Esophagus muscularis mucosa (tissue), 4 donors: Measurements from ENCODE around the gene OR4D1. TPM values are rescaled to one million over a fixed set of nuclear protein-coding genes. Genes with fewer than 3 reads are reported as not detected.

ENCODE experiments used
- DNase-seq: peaks from one replicate; pipeline ENCODE4 v3.0.0-alpha.2; 2017; ENCODE audit errors: extremely low spot score
- H3K27ac ChIP-seq, 4 donors: fragments of 200-600 bp; sonication (generic); replicated peaks in 1 of 4; 1 replicate in 3 of 4; 2 replicates in 1 of 4; pipeline ENCODE4 v1.5.1; 2016 to 2019; ENCODE audit warnings: mild to moderate bottlenecking in 1 of 4
- H3K27me3 ChIP-seq, 4 donors: fragments of 200-600 bp; sonication (generic); one replicate each; pipeline versions ENCODE4 v1.5.1 to v1.6.0; 2016 to 2019
- H3K36me3 ChIP-seq, 4 donors: fragments of 200-600 bp; sonication (generic); one replicate each; pipeline ENCODE4 v1.5.1; 2016 to 2019
- H3K4me1 ChIP-seq, 4 donors: fragments of 200-600 bp; sonication (generic); one replicate each; pipeline ENCODE4 v1.5.1; 2016 to 2019
- H3K4me3 ChIP-seq, 4 donors: fragments of 200-600 bp; sonication (generic); 1 replicate in 2 of 4; 2 replicates in 2 of 4; pipeline ENCODE4 v1.5.1; 2016 to 2019; ENCODE audit warnings: mild to moderate bottlenecking in 4 of 4, moderate library complexity in 1 of 4
- H3K9me3 ChIP-seq, 4 donors: fragments of 200-600 bp; sonication (generic); 1 replicate in 3 of 4; 2 replicates in 1 of 4; pipeline ENCODE4 v1.5.1; 2016 to 2019
- EP300 ChIP-seq: sonication (generic); formaldehyde crosslinking; IDR thresholded peaks from one replicate; pipeline ENCODE4 v1.6.1; 2017; ENCODE audit warnings: antibody characterized with exemption
- POLR2A ChIP-seq: fragments of 450-650 bp; IDR thresholded peaks from one replicate; pipeline ENCODE4 v1.6.1; 2017; ENCODE audit warnings: antibody characterized with exemption, moderate library complexity, mild to moderate bottlenecking, low read depth
- POLR2AphosphoS5 ChIP-seq, 2 donors: sonication (generic); formaldehyde crosslinking; IDR thresholded peaks; one replicate each; pipeline ENCODE4 v1.6.1; 2017; ENCODE audit warnings: antibody characterized with exemption in 2 of 2
- WGBS: methylation state at CpG from one replicate; pipeline ENCODE4 v1.1.5; 2018; 5-methylcytosine and 5-hydroxymethylcytosine counted together
- intact Hi-C: fragments of 100-400 bp; cut with DNase I; formaldehyde crosslinking; loops from one replicate; pipeline ENCODE4 v1.15.1; 2023
- total RNA-seq, 4 donors: library from RNA; depleted of rRNA; stranded (reverse); fragments of >200 nt; gene quantifications; one replicate each; pipeline versions ENCODE4 v1.1.0 to v1.2.1, GENCODE V29; 2016
- TF ChIP-seq, protein P1 (sequence below), 3 experiments: fragments of 200-600 bp in 2 of 3; fragments of 450-650 bp in 1 of 3; sonication (generic) in 2 of 3; IDR thresholded peaks; one replicate each; pipeline ENCODE4 v1.5.1; 2017 to 2019; ENCODE audit warnings: antibody characterized with exemption in 3 of 3, mild to moderate bottlenecking in 2 of 3, moderate library complexity in 1 of 3

Gene OR4D1
- total RNA-seq, 4 donors from 2014 or later: not detected

DNA sequence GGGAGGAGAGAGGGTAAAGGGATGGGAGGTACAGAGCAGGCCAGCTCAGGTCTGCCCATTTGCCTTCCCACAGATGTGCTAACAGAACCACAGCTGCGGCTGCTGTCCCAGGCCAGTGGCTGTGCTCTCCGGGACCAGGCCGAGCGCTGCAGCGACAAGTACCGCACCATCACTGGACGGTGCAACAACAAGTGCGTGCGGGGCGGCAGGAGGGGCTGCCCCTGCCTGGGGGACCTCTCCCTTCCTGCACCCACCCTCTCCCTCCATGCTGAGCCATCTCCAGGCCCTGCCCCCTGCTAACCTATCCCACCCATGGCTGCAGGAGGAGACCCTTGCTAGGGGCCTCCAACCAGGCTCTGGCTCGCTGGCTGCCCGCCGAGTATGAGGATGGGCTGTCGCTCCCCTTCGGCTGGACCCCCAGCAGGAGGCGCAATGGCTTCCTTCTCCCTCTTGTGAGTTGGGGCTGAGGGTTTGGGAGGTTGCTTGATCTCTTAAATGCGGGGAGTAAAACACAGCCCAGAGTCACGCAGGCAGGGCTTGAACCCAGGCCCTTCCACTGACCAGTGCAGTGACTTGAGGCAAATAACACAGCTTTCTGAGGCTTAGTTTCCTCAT lies 45.6 kb downstream of the OR4D1 start:
- TF ChIP-seq EP300: no peak
- TF ChIP-seq POLR2AphosphoS5 (IDR thresholded peaks at IDR 0.05): no peak
- TF ChIP-seq, protein P1, sequence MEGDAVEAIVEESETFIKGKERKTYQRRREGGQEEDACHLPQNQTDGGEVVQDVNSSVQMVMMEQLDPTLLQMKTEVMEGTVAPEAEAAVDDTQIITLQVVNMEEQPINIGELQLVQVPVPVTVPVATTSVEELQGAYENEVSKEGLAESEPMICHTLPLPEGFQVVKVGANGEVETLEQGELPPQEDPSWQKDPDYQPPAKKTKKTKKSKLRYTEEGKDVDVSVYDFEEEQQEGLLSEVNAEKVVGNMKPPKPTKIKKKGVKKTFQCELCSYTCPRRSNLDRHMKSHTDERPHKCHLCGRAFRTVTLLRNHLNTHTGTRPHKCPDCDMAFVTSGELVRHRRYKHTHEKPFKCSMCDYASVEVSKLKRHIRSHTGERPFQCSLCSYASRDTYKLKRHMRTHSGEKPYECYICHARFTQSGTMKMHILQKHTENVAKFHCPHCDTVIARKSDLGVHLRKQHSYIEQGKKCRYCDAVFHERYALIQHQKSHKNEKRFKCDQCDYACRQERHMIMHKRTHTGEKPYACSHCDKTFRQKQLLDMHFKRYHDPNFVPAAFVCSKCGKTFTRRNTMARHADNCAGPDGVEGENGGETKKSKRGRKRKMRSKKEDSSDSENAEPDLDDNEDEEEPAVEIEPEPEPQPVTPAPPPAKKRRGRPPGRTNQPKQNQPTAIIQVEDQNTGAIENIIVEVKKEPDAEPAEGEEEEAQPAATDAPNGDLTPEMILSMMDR (IDR thresholded peaks at IDR 0.05): no peak
- TF ChIP-seq POLR2A: no peak
- Histone ChIP-seq H3K36me3 (no peaks in the 10 kb centered on the region), H3K9me3 (no peaks in the 10 kb centered on the region), H3K4me3 (no peak overlapping the region), H3K4me1 (no peaks in the 10 kb centered on the region), H3K27me3 (peaks cover 0 to 92% (median 3%) of the 10 kb centered on the region in 4 donors), H3K27ac (no peak overlapping the region)
- no peak for DNase-seq
- WGBS: 78% methylated on average over 3 of the region's 18 CpGs
- intact Hi-C loops: no loop called here

DNA sequence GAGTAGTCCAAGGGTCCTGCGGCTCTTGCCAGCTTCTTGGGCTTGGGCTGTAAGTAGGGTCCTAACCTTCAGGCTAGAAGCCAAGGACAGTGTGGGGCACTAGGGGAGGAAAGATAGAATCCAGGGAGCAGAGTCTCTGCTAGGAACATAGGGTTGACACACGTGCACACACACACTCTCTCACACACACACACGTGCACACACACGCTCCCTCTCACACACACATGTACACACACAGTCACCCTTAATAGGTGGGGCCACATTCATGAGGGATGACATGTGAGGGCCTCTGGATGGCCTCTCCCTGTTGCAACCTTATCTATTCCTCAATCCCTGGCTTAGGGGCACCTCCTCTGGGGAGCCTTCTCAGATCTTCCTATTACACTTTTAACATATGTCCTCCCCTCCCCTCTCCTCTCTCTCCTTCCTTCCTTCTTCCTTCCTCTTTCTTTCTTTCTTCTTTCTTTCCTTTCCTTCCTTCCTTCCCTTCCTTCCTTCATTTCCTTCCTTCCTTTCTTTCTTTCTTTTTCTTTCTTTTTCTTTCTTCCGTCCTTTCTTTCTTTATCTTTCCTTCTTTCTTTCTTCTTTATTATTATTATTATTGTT lies 47.4 kb downstream of the OR4D1 start:
- DNase-seq: no peak
- intact Hi-C loops: no loop called here
- H3K9me3 ChIP-seq: no peaks in the 10 kb centered on the region
- no peak overlapping the region for H3K4me3 ChIP-seq
- no peaks in the 10 kb centered on the region for H3K36me3 ChIP-seq
- H3K27ac ChIP-seq: no peak overlapping the region
- 88% methylated on average over 5 of the region's 5 CpGs for WGBS
- no peak for TF ChIP-seq POLR2AphosphoS5 (IDR thresholded peaks at IDR 0.05)
- TF ChIP-seq, protein P1 (IDR thresholded peaks at IDR 0.05): no peak
- TF ChIP-seq EP300: no peak
- TF ChIP-seq POLR2A: no peak
- peaks cover 0 to 91% (median 3%) of the 10 kb centered on the region in 4 donors for H3K27me3 ChIP-seq
- no peaks in the 10 kb centered on the region for H3K4me1 ChIP-seq

DNA sequence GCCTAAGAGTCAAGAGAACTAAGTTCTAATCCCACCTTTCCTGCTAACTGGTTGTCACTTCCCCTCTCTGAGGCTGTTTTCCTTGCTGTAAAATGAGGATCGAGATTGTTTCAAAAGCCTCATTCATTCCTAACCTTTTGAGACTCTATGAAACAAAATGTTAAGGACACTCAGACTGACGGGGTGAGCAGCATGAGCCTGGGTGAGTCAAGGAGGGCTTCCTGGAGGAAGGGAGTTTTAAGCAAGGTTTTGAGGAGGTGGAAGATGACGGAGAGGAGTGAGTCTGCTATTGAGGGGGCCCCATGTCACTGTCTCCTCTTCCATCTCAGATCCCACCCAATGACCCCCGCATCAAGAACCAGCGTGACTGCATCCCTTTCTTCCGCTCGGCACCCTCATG lies 48.4 kb downstream of the OR4D1 start:
- TF ChIP-seq, protein P1 (IDR thresholded peaks at IDR 0.05): no peak
- H3K4me1 ChIP-seq: no peaks in the 10 kb centered on the region
- H3K27me3 ChIP-seq: peaks cover 0 to 81% (median 0%) of the 10 kb centered on the region in 4 donors
- no peak for DNase-seq
- no peak overlapping the region for H3K27ac ChIP-seq
- H3K4me3 ChIP-seq: no peak overlapping the region
- WGBS: 83% methylated on average over 7 of the region's 7 CpGs
- H3K36me3 ChIP-seq: no peaks in the 10 kb centered on the region
- H3K9me3 ChIP-seq: no peaks in the 10 kb centered on the region
- intact Hi-C loops: no loop called here

DNA sequence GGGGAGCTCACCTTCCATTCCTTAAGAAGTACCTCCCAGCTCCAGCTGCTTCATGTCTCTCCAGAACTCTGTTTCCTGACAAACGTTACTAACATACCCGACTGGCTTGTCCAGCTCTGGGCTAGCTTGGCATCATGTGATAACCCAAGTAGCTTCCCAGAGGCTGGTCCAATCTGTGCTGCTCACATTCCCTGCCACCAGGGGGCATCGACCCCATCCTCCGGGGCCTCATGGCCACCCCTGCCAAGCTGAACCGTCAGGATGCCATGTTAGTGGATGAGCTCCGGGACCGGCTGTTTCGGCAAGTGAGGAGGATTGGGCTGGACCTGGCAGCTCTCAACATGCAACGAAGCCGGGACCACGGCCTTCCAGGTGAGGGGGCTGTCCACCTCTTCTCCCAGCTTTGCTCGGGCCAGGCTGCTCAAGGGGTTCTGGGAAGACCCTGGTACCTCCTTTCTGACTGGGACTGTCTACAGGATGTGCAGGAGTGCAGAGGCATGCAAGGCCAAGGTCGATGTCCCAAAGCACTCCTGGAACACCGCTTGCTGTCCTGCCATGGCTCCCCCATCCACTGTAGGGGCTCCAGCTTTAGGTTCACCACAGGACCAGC lies 51.9 kb downstream of the OR4D1 start:
- H3K4me1 ChIP-seq: no peaks in the 10 kb centered on the region
- H3K9me3 ChIP-seq: no peaks in the 10 kb centered on the region
- peaks cover 0 to 8% (median 3%) of the 10 kb centered on the region in 4 donors for H3K36me3 ChIP-seq
- no peak for TF ChIP-seq POLR2AphosphoS5 (IDR thresholded peaks at IDR 0.05)
- no peak for TF ChIP-seq EP300
- TF ChIP-seq POLR2A: no peak
- TF ChIP-seq, protein P1 (IDR thresholded peaks at IDR 0.05): peak in 1 of 3 experiments; percentile 44
- DNase-seq: no peak
- intact Hi-C loops: no loop called here
- H3K27me3 ChIP-seq: peaks cover 0 to 48% (median 0%) of the 10 kb centered on the region in 4 donors
- H3K4me3 ChIP-seq: no peak overlapping the region
- H3K27ac ChIP-seq: no peak overlapping the region
- 49% methylated on average over 11 of the region's 14 CpGs for WGBS
